ENCODE data around the gene IMMP2L.

Gene IMMP2L

GRCh38 chr7:111184987-111185386, 377.3 kb downstream of the IMMP2L start:
- no peak overlapping the region for H3K4me3 ChIP-seq (ENCODE audit: low read length)
- TF ChIP-seq CTCF (conservative IDR thresholded peaks at IDR 0.05; ENCODE audit: low read depth, low read length) = no peak
- DNase-seq (ENCODE audit: low read depth) = no peak

- no peak for DNase-seq (ENCODE audit: low read depth)
- TF ChIP-seq CTCF (conservative IDR thresholded peaks at IDR 0.05; ENCODE audit: low read depth, low read length) = no peak
- H3K4me3 ChIP-seq (ENCODE audit: low read length) = no peak overlapping the region
Measured at GRCh38 chr7:111183321-111183720, 379.0 kb downstream of the IMMP2L start.

- DNase-seq (ENCODE audit: low read depth) = no peak
- no peak for TF ChIP-seq CTCF (conservative IDR thresholded peaks at IDR 0.05; ENCODE audit: low read depth, low read length)
- H3K4me3 ChIP-seq (ENCODE audit: low read length) = no peak overlapping the region
Measured at GRCh38 chr7:111180338-111180737, 382.0 kb downstream of the IMMP2L start.

- DNase-seq (ENCODE audit: low read depth) = no peak
- no peak for TF ChIP-seq CTCF (conservative IDR thresholded peaks at IDR 0.05; ENCODE audit: low read depth, low read length)
- H3K4me3 ChIP-seq (ENCODE audit: low read length) = no peak overlapping the region
Measured at GRCh38 chr7:111175908-111176441, 386.3 kb downstream of the IMMP2L start.

- peak; percentile 11 for DNase-seq (ENCODE audit: low read depth)
- no peak for TF ChIP-seq CTCF (conservative IDR thresholded peaks at IDR 0.05; ENCODE audit: low read depth, low read length)
Measured at GRCh38 chr7:111174510-111174909, 387.8 kb downstream of the IMMP2L start.

GRCh38 chr7:111173990-111174389, 388.3 kb downstream of the IMMP2L start:
- H3K4me3 ChIP-seq (ENCODE audit: low read length) = no peak overlapping the region
- no peak for DNase-seq (ENCODE audit: low read depth)
- no peak for TF ChIP-seq CTCF (conservative IDR thresholded peaks at IDR 0.05; ENCODE audit: low read depth, low read length)

More at GRCh38 chr7:111174510-111174909, 387.8 kb downstream of the IMMP2L start:
- H3K4me3 ChIP-seq (ENCODE audit: low read length) = no peak overlapping the region

- no peak overlapping the region for H3K4me3 ChIP-seq (ENCODE audit: low read length)
- no peak for TF ChIP-seq CTCF (conservative IDR thresholded peaks at IDR 0.05; ENCODE audit: low read depth, low read length)
- DNase-seq (ENCODE audit: low read depth) = no peak
Measured at GRCh38 chr7:111173528-111173927, 388.8 kb downstream of the IMMP2L start.

All from retinal pigment epithelial cell (primary cell).